HG02759 (cell line): ENCODE measurements around the gene SAMD10.
A peak's percentile ranks its signal among the peaks of the same experiment; 100 is the strongest.
"Not testable (repeated sequence)": the region's sequence is repeated elsewhere in the genome, so short reads cannot be mapped to it uniquely, and the experiment has no call there.

Source experiments
- ATAC-seq: cut with Tn5 transposase; IDR thresholded peaks from one replicate; pipeline ENCODE4 v1.9.1; 2021; ENCODE audit warnings: mild to moderate bottlenecking, moderate library complexity; ENCODE audit not compliant: unreplicated experiment

SAMD10 gene

DNA sequence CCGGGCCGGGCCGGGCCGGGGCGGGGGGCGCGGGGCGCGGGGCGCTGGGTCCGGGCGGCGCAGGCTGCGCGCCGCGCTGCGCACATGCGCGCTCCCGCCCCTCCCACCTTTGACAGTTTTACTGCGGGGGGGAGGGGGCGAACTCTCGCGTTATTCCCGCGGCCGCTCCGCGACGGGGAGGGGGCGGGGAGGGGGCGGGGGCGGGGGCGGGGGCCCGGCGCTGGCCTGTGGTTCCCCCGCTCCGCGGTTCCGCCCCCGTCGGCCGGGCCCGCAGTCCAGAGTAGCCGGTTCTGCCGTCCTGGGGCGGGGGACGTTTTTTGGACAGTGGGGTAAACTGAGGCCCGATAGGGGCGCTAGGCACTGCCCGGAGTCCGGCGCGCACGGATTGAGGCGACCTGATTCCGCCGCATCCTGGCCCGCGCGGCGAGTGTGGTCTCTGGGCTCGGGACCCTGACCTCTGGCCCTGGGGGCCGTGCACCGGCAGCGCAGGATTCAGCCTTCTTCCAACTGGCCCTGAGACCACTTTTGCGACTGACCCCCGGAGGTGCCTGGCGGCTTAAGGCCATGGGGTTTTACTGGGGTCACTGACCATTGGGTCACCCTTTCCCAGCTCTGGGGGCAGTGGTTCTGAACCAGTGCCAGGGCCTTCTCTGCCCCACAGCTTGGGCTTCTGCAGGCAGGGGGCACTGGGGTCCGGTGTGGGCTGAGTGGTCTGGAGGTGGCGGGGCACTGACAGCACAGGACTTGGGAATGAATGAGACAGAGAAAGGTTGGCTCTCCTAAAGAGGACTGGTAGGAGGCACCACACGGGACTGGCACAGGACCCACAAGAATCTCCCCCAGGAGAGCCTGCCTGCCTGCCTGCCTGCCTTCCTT lies 9.4 kb downstream of the SAMD10 start, which contains the start of gene ZNF512B:
Gene ZNF512B, minus strand, starts transcription at position 93 of the 876 bp plus-strand sequence. CDS start 1,980 bp downstream, outside the sequence.
- ATAC-seq: peak; percentile 55

DNA sequence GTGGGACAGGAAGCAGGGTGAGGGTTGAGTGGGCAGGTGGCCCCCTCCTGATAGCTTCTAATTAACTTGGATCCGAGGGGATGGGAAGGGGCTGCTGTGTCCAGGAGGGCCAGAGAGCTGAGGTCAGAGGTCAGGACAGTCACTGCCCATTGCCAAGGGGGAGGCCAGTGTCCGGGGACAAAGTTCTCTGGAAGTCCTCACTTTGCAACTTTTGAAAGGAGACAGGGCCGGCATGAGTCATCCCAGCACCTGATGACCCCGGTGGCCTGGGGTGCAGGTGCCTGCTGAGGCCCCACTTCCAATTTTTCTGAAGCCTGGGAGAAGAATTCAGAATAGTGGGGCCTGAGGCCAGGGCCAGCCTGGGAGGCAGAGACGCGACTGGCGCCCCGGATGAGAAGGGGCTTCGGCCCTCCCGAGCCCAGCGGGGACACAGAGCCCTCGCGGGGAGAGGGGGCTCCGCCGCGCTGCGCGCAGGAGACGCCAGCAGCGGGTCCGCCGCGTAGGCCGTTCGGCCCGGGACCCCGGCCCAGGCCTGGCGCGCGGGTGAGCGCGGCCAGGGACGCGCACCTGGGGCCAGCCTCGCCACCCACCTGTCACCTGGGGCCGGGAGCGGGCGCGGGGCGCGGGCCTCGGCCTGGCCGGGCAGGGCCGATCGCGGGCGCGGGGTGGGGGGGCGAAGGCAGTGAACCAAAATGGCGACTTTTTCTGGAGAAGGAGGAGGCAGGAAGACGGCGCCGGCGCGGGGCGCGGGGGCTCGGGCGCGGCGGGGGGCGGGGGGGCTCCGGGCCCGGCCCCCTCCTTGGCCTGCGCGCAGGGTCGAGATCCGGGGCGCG lies 10.3 kb downstream of the SAMD10 start:
- ATAC-seq: peak; percentile 33

DNA sequence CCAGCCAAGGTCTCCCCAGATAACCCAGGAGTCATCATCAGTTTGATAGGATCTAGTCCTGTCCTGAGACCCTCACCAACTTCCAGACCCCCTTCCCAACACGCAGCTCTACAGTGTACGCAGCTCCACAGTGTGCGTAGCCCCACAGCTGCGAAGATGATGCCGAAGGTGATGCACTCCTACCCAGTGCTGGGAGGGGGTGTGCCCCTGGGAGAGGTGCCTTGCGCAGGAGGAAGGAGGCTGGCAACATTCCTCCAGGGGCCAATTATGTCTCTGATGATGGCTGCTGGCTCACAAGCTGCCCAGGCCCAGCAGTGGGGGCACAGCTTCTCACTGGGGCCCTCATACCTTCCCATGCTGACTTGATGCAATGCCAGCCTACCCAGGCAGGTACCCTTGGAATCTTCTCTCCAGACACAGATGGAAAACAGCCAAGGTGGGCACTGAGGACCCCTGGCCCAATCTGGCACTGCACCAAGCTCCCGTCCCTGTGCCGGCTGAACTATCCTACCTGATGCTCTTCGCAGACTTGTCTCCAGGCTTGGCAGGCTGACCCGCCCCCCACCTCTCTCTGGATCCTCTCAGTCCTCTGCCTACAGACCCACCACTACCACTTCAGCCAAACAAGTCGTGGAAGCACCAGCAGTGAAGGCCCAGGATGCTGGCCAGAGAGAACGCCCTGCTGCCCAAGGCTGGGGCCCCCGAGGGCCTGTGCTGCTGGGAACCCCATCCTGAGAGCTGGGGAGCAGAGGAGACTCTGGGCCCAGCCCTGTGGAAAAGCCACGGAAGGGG lies 11.1 kb downstream of the SAMD10 start:
- ATAC-seq: no peak

DNA sequence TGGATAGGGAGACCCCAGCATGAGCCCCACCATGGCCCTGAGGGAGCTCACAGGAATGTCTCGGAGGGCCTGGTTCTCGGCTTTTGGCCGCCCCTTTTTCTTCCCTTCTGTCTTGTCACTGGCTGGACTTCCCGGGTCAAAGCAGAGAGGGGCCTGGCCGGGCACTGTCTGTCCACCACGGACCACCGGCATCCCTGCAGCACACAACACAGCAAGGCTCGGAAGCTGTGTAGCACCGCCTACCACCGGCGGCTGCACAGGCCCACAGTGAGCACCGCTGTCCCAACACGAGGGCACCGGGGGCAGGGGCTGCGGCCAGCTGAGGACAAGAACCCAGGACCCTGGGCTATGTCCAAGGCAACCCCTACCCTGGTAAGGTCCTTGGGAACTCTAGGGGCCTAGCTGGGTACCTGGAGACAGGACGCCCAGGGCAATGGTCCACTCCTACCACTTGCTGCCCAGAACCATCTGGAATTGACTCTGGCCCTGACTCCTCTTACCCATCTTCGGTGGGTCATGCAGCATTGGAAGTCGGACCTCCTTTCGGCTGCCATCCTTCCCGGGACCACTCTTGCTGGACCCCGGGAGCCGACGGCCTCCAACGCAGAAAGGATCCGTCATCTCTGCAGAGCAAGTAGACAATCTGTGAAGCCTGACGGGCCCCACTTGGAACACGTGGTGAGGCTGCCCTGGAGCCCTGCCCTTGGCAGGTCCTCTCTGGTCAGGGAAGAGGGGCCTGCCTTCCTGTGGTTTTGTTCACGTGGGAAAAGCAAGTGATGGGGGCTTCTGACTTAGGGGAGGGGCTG lies 11.9 kb downstream of the SAMD10 start:
- ATAC-seq: no peak

DNA sequence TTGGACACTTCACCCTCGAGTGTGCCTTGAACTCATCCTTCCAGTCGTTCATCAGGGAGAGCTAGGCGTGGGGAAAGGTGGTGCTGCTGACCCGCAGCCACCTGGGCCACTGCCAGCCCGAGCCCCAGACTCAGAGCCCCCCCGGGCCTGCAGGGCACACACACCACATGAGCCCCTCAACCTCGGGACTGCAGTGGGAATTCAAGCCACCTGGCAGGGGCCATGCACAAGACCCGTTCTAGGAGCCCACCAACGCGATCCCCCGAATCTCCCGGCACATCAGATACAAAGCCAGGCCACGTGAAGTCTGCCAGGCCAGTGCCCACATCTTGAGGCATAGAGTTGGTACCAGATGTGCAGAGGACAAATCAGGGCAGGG lies 12.5 kb downstream of the SAMD10 start:
- no peak for ATAC-seq

DNA sequence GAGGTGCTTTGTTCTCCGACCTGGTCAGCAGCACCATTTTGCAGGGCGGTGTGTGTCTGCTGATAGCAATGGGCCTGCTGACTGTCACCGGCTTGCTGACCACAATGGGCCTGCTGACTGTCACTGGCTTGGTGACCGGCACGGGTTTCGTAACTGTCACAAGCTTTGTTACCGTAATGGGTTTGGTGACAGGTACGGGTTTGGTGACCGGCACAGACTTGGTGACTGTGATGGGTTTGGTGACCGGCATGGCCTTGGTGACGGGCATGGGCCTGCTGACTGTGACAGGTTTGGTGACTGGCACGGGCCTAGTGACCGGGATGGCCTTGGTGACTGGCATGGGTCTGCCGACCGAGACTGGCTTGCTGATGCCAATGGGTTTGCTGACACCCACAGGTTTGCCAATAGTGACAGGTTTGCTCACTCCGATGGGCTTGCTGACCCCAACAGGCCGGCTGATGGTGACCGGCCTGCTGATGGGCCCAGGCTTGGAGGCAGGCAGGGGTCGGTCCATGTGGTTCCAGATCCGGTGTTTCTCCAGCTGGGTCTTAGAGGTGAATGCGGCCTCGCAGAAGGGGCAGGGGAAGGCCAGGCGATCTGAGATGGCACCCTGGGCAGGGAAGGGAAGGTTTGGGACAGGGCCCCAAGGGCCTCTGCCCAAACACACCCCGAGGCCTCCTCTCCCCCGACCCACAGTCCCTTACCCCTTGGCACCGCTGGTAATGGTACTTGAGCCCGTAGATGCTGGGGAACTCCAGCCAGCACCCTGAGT lies 13.1 kb downstream of the SAMD10 start:
- ATAC-seq: no peak

DNA sequence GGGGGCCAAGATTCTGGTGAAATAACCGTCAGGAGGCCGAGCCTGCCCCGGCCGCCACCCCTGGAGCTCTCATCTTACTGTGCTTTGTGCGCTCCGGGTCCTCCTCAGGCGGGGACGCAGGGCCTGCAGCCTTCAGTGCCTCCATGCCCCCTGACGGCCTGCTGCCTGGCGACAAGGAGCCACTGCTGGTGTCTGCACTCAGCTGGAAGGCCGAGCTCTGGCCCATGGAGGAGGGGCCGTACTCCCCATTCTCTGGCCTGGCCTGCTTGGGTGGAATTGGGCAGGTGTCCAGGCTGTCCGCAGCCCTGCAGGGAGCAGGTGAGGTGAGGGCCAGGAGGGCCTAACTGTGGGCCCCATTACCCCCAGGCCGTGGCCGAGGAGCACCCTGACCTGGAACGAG lies 15.0 kb downstream of the SAMD10 start:
- ATAC-seq: no peak

DNA sequence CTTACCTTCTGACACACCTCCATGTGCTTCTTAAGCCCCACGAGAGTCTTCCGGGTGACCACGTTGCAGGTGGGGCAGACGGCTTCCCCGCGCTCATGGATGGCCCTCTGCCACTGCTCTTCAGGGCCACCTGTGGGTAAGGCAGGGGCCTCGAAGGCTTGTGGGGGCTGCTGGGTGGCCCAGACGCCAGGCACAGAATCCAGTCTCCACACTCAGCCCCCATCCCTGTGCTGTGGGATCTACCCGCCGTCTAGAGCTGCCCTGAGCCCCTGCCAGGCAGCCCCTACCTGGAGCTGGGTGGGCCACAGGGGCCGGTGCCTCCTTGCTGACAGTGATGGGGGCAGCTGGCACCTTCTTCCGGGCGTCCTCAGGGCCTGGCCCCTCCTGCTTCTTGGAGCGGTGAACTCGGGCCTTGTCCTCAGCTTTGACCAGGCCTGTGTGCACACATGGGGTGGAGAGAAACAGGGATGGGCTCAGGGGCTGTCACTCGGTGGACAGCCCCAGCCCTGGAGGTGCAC lies 15.6 kb downstream of the SAMD10 start:
- no peak for ATAC-seq

DNA sequence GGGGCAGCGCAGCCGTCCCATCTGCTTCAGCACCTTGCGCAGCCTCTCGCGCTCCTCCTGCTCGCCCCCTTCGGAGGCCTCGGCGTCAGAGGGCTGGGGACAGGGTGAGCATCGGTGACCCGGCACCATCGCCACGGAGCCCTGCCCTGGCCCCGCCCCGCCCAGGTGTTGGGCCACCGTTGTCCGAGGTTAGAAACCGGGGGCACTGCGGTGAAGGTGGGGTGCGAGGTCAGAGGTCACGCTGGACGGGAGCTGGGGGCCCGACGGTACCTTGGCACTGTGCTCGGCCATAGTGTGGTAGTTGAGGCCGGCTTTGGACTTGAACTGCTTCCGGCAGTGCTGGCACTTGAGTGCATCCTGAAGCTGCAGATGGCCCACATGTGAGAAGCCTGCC lies 16.1 kb downstream of the SAMD10 start:
- no peak for ATAC-seq

DNA sequence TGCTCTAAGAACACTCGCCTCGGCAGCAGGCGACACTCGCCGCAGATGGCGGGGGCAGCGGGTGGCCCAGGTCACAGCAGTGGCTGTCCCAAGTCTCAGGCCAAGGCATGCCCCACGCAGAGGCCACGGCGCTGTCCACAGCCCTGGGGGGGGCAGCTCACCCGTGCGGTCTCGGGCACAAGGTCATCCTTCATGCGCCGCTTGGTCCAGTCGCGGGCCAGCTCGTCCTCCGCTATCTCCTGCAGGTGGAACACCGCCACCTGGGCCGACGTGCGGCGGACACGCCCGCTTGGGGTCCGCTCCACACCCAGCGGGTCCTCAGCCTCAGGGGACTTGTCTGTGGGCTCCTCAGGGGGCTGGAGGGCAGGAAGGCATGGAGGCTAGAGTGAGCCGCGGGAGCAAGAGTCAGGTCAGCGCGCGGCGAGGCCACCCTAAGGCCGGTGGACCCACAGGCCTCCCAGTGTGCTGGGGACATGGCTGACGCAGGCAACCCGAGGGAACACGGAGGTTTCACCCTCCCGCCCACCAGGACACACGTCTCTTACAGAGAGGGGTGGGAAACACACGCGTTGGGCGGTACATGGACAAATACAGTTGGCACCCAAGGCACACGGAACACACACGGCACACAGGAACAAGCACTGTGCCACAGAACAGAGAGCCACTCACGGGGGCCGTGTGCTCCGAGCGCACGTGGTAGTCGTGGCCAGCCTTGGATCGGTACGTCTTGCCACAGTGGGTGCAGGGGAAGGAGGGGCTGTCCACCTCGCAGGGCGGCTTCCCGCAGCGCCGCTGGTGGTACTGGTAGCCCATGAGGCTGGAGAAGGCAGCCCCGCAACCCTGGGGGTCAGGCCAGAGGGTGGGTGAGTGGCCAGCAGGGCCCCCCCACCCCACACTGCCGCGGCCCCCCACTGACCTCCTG lies 16.8 kb downstream of the SAMD10 start:
- no peak for ATAC-seq

DNA sequence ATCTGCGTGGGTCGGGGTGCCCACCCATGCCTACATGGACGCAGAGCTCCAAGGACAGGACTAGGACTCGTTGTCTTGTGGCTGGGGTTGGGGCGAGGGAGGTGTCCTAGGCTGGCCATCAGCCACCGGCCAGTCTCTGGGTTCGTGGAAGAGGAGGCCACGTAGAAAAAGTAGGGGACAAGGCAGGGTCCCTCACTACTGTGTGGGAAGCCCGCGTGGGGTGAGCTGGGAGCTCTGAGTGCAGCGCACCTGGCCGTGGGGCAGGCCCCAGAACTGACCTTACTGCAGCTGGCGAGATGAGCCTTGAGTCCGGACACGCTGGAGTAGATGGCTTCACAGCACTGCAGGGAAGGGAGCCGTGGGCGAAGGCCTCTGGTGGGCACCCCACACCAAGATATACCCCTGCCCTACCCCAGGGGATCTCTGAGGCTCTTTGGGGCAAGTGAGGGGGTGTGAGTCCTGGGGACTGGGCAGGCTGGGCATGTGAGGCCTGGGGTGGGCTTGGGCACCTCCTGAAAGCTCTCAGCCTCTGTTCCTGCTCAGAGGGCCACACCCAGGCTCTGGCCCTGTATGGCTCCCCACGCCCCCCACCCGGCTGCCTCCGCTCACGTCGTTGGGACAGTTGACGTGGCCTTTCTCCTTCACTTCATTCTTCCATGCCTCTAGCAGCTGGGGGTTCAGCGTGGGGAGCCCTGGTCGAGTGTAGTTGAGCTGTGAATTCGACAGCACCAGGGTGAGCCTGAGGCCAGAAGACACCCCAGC lies 17.6 kb downstream of the SAMD10 start:
- ATAC-seq: no peak

DNA sequence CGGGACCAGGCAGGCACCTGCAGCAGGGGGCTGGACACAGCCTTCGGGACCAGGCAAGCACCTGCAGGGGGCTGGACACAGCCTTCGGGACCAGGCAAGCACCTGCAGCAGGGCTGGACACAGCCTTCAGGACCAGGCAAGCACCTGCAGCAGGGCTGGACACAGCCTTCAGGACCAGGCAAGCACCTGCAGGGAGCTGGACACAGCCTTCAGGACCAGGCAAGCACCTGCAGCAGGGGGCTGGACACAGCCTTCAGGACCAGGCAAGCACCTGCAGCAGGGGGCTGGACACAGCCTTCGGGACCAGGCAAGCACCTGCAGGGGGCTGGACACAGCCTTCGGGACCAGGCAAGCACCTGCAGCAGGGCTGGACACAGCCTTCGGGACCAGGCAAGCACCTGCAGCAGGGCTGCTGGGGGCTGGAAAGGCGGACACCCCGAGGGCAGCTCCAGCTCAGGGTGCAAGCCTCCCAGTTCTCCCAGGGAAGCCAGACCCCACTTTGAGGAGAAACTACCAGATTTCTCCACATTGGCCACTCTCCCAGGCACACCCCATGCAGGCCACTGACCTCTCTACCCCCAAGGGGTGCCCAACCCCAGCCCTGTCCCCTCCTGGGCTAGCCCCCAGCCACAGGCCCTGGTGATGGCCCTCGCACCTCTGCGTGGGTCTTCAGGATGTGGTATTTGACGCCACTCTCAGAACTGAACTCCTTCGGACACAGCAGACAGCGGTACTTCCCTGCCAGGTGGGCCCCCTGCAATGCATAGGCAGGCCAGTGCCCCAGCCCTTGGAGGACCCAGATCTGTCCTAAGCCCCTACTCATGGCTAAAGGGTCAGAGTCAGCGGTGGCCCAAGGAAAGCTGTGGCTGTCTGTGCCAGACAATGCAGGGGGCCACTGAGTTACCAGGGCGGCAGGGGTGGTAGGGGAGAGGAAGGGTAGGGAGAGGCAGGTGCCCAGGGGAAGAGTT lies 18.5 kb downstream of the SAMD10 start:
- not testable (repeated sequence) for ATAC-seq

DNA sequence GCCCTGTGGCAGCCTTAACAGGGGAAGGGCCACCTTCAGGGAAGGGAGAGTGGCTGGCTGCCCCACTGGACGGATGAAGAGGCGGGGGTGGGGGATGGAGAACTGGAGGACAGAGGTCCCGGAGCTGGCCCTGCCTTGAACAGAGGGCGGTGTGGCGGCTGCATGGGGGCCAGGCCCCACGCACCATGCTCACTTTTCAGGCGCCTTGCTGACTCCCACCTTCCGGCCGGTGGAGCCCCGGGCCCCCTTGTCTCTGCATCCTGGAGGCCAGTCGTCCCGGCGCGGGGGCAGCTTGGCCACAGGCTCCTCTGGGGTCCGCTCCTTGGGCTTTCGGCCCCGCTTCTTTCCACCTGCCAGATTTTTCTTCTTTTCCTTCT lies 19.8 kb downstream of the SAMD10 start:
- ATAC-seq: no peak

DNA sequence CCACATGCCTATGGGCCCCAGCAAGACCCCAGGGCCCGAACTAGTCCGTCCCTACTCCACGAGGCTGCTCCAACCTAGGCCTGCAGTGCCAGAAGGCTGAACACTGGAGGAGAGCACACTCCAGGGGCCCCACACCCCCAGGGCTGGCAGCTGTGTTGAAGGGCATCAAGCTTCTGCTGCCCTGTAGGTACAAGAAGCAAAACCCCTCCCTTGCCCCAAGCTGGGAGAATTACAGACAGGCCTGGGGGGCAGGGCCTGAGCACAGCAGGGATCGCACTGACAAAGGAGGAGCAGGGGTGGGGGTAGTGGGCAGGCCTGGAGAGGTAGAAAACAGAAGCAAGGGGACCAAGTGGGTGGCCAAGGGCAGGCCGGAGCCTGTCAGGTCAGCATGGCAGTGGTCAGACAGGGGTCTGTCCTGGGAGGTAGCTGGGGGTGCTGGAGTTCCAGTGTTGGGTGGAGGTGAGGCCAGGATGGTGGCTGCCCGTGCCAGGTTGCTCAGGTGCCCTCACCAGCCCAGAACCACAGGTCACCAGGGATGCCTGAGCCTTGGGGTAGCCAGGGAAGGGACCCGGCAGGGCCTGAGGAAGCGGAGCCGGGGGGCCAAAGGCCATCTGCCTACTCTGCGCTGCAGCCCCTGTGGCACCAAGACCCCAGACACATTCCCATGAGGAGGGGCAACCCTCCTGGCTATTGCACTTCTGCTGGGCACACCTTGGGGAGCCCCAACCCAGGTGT lies 20.3 kb downstream of the SAMD10 start:
- ATAC-seq: no peak

DNA sequence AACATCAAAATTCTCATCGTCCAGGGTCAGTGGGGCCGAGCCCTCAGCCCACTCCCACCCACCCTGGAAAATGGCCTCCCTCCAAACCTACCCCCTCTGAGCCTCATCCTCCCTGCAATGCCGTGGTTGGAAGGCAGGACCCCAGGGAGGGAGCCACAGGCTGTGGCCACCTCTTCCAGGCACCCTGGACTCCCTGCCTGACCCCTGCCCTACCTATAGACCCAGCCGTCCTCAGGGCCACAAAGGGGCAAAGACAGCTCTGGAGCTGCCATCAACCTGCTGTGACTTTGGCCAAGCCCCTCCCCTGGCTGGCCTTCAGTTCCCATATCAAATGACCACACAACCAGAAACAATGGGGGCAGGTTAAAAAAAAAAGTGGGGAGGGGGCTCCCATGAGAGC lies 21.0 kb downstream of the SAMD10 start:
- ATAC-seq: no peak
